HG03097 (cell line): ENCODE measurements around the gene SHTN1.

ENCODE experiments used
- ATAC-seq: cut with Tn5 transposase; IDR thresholded peaks from one replicate; pipeline ENCODE4 v1.9.1; 2021; ENCODE audit not compliant: unreplicated experiment, low FRiP score

The SHTN1 gene

GRCh38 chr10:116840389-116841075 is 164.5 kb downstream of the SHTN1 start:
- no peak for ATAC-seq

- ATAC-seq: no peak
Measured at GRCh38 chr10:116838143-116838725, 166.8 kb downstream of the SHTN1 start.

DNA sequence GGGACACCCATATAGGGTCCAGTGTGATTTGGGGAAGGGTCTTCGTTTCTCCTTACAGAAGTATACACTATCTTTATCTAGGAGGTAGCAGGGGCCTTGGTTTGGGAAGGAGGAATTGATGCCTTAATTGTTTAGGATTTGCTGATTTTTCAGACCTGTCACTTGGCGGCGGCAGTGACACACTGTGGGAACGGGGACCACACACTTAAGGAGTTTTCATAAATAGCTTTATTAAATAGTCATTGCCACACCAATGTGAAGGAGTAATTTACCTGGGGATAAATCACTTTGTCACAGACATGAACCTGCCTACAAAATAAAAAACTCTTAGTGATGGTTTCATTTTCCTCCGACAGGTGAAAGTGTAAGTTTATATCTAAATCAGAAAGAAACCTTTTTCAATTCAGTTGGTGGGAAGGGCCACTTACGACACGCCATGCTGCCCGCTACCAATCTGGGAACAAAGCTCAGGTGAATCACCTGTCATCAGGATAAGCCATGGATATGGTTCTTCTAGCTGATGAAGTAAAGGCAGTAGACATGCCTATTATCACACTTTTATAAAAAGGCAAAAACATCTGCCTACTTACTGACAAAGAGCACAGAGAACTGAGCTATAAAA is 168.0 kb downstream of the SHTN1 start:
- no peak for ATAC-seq

GRCh38 chr10:116836083-116836482 is 168.9 kb downstream of the SHTN1 start:
- ATAC-seq: no peak

GRCh38 chr10:116835658-116836057 is 169.3 kb downstream of the SHTN1 start:
- ATAC-seq: no peak

DNA sequence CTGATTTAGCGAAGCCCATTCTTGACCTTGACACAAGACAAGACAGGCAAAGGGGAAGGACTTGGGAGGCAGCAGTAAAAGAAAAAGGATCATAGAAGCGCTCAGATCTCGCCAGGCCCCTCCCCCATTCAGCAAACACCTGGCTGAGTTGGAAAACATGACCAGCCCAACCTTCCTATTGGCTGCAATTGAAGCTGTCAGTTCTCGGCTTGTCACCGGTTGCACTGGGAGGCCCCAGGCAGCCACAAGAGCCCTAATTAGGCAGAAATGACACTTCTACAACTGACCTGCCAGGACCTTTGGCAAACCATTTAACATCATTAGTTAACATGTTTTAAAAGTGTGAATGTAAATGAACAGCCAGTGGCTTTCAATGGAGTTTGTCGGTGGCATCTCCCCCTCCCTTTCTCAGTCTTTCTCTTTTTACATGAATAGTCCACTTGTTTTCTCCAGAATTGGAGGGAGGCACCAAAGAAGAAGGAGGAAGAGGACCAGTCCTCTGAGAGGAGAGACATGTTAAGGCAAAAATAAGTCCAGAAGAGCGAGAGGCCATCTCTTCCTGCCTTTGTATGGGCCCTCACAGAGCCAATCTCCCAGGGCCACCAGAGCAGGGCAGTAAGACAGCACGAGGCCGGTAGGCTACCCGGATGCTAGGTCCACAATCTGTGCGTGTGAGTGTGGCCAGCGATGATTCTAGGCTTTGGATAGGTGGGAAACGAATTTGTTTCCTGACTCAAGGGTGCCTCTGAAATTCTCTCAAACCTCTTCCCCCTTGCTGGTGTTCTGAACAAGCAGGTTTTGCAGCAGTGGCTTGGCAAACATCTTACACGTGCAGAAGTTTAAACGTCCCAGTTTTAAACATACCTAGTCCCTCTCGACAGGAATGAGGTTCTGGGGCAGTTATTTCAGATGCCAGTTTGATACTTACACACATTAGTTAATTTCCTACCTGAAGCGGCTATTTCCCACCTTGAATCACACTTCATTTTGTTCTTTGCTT is 170.7 kb downstream of the SHTN1 start:
- no peak for ATAC-seq

- ATAC-seq: no peak
Measured at GRCh38 chr10:116831790-116832189, 173.2 kb downstream of the SHTN1 start.
